PFSK-1 (cell line): ENCODE data around the gene SLC12A8.

Experiments
- FOXP2 ChIP-seq: optimal IDR thresholded peaks from 2 replicates; pipeline ENCODE3; 2011; ENCODE audit warnings: borderline replicate concordance, control low read depth, inconsistent platforms; ENCODE audit not compliant: insufficient read depth; ENCODE audit errors: extremely low read length, extremely low read depth
- POLR2AphosphoS5 ChIP-seq: IDR thresholded peaks from 2 replicates; pipeline ENCODE4 v1.6.1; 2012; ENCODE audit warnings: low read depth, mild to moderate bottlenecking, control low read depth, low read length, moderate library complexity
- REST ChIP-seq, 2 experiments: IDR thresholded peaks; 2 replicates each; pipeline versions ENCODE4 v1.6.1 to v1.8.0; 2011 to 2012; ENCODE audit warnings: low read depth in 2 of 2, low read length in 2 of 2, control low read depth in 1 of 2, inconsistent platforms in 1 of 2, mild to moderate bottlenecking in 1 of 2, moderate library complexity in 1 of 2; ENCODE audit not compliant: insufficient read depth in 1 of 2
- SIN3A ChIP-seq: IDR thresholded peaks from 2 replicates; pipeline ENCODE4 v1.6.1; 2012; ENCODE audit warnings: mild to moderate bottlenecking, low read length, moderate library complexity, borderline replicate concordance; ENCODE audit not compliant: insufficient read depth
- TAF1 ChIP-seq: IDR thresholded peaks from 2 replicates; pipeline ENCODE4 v1.6.1; 2012; ENCODE audit warnings: low read length, control low read depth, borderline replicate concordance; ENCODE audit not compliant: insufficient read depth

SLC12A8 gene

GRCh38 chr3:125220727-125221429, 8.3 kb upstream of the SLC12A8 start:
- TF ChIP-seq FOXP2: no peak
- no peak for TF ChIP-seq POLR2AphosphoS5
- TF ChIP-seq REST (IDR thresholded peaks at IDR 0.05; ENCODE audit: insufficient read depth in 1 of 2, low read depth in 2 of 2, low read length in 2 of 2): no peak
- TF ChIP-seq SIN3A: no peak
- TF ChIP-seq TAF1: no peak

- no peak for TF ChIP-seq SIN3A
- TF ChIP-seq POLR2AphosphoS5: no peak
- TF ChIP-seq REST (IDR thresholded peaks at IDR 0.05; ENCODE audit: insufficient read depth in 1 of 2, low read depth in 2 of 2, low read length in 2 of 2): no peak
Measured at GRCh38 chr3:125220183-125220582, 7.6 kb upstream of the SLC12A8 start.

DNA sequence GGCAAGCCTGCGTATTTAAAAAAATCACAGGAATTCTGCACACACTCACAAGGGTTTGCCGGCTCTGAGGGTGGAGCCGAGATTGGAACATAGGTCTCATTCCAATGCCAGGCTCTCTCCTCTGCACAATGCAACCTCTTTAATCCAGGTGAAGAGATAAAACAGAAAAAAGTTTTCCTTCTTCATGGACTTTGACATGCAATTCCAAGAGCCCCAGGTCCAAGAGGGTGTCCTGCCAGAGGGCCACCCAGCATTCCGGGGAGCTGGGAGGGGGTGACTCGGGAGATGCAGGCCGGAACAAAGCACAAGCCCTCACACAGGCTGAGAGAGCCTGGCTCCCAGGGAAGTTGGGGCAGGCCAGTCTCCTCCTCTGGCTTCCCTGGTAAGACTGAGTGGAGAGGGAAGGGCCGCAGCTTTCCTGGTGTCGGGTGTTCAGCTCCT, 6.7 kb upstream of the SLC12A8 start:
- no peak for TF ChIP-seq POLR2AphosphoS5
- TF ChIP-seq SIN3A: no peak
- no peak for TF ChIP-seq TAF1
- no peak for TF ChIP-seq REST (IDR thresholded peaks at IDR 0.05; ENCODE audit: insufficient read depth in 1 of 2, low read depth in 2 of 2, low read length in 2 of 2)
- TF ChIP-seq FOXP2: no peak

DNA sequence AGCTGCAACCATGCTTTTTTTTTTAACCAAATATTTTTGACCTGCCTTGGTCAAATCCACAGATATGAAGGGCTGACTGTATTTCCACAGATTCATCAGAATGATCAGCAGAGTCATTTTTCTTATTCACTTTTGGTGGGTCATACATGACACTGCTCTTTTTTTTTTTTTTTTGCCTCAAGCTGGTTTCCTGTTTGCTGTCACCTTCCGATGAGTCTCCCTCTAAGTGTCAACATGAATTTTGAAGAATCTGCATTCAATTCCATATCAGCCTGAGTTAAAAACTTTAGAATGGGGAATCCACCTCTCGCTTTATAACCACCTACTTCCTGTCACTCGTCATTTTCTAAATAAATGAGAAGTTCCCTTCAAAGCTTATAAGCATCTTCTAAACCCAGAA, 2.2 kb upstream of the SLC12A8 start:
- TF ChIP-seq SIN3A (no peak), TAF1 (no peak), POLR2AphosphoS5 (no peak), REST (IDR thresholded peaks at IDR 0.05; ENCODE audit: insufficient read depth in 1 of 2, low read depth in 2 of 2, low read length in 2 of 2) (no peak), FOXP2 (no peak)
